ENCODE measurements around the gene LONP2.
A peak's percentile ranks its signal among the peaks of the same experiment; 100 is the strongest.

- TF ChIP-seq POLR2AphosphoS5 (IDR thresholded peaks at IDR 0.05) (peak; percentile 84 to 96), CTCF (IDR thresholded peaks at IDR 0.05) (no peak), EP300 (IDR thresholded peaks at IDR 0.05) (no peak), POLR2A (IDR thresholded peaks at IDR 0.05; ENCODE audit: low read depth) (peak; percentile 42)
These were observed at the start of gene LONP2 for GRCh38 chr16:48244080-48244862.

All from esophagus muscularis mucosa (tissue), 4 donors.